Right lobe of liver (tissue), 4 donors: ENCODE data around the gene ARL4D.

Experiments
- CTCF ChIP-seq, 4 donors: fragments of 200-600 bp in 3 of 4; fragments of 450-650 bp in 1 of 4; IDR thresholded peaks; one replicate each; pipeline versions ENCODE4 v1.5.1 to v1.8.0; 2016 to 2022; ENCODE audit warnings: antibody characterized with exemption in 4 of 4, mild to moderate bottlenecking in 2 of 4
- POLR2A ChIP-seq: fragments of 450-650 bp; IDR thresholded peaks from one replicate; pipeline ENCODE4 v1.6.1; 2017; ENCODE audit warnings: antibody characterized with exemption, mild to moderate bottlenecking
- donor health status: DM: no; HTN: no; CAD: no.
- donor health status: DM: no; HTN: no; CAD: no.
- donor health status: DM: no; HTN: yes; CAD: no.

- TF ChIP-seq CTCF (IDR thresholded peaks at IDR 0.05) (no peak), POLR2A (no peak)
Measured at GRCh38 chr17:43443381-43443780, 44.6 kb downstream of the ARL4D start.
